ENCODE results near the gene CPEB1. TPM values are rescaled to one million over a fixed set of nuclear protein-coding genes. Genes with fewer than 3 reads are reported as not detected.

The CPEB1 gene
- total RNA-seq, 4 donors from 2014 or later = 0.97 to 5.2 (median 2.5) TPM

DNA sequence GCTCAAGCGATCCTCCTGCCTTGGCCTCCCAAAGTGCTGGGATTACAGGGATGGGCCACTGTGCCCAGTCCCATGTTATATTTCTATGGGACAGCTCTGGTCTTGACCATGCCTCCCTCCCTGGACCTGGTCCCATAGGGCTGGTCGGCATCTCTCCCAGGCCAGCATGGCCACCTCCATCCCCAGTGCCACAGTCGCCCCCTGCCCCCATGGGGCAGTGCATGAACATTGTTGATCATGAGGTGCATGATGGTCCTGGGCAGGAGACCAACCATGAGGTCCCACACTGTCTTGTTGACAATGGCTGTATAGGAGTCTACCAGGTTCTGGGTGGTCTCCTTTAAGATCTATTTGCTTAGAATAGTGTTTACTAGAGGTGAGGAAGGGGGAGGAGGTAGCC, 113.4 kb downstream of the CPEB1 start:
- Histone ChIP-seq H3K27ac (no peak overlapping the region), H3K4me1 (peaks cover 34% of the 10 kb centered on the region), H3K36me3 (peaks cover 59% of the 10 kb centered on the region), H3K4me3 (no peak overlapping the region), H3K9me3 (no peaks in the 10 kb centered on the region), H3K27me3 (no peaks in the 10 kb centered on the region)
- TF ChIP-seq POLR2A (IDR thresholded peaks at IDR 0.05) = no peak
- 100% methylated on average over 2 of the region's 3 CpGs for whole genome bisulfite sequencing
- DNase-seq (ENCODE audit: low spot score in 2 of 2) = no peak

DNA sequence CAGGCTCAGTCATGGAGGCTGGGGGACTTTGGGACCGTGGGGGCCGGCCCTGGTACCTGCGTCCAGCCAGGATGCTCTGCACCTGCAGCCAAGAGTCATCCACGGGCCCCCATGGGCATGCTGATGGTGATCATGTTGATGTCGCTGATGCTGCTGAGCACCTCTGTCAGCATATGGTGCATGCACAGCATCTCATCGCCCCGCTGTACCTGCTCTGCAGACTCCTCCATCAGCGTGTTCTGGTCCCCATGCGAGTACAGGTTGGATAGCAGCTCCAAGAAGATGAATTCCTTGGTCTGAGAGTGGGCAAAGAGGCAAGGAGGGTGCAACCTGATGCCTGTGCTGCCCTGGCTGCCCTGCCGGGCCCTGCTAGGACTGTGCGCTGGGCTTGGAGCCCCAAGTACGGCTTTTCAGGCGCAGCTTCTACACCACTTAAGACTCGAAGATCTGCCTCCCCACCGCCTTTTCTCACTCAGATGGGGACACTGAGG, 114.1 kb downstream of the CPEB1 start:
- Histone ChIP-seq H3K27ac (no peak overlapping the region), H3K4me1 (peaks cover 27% of the 10 kb centered on the region), H3K4me3 (no peak overlapping the region), H3K9me3 (no peaks in the 10 kb centered on the region), H3K27me3 (no peaks in the 10 kb centered on the region), H3K36me3 (peaks cover 51% of the 10 kb centered on the region)
- DNase-seq (ENCODE audit: low spot score in 2 of 2) = no peak
- 89% methylated on average over 13 of the region's 15 CpGs for WGBS
- no peak for TF ChIP-seq POLR2A (IDR thresholded peaks at IDR 0.05)
- TF ChIP-seq, protein P1, sequence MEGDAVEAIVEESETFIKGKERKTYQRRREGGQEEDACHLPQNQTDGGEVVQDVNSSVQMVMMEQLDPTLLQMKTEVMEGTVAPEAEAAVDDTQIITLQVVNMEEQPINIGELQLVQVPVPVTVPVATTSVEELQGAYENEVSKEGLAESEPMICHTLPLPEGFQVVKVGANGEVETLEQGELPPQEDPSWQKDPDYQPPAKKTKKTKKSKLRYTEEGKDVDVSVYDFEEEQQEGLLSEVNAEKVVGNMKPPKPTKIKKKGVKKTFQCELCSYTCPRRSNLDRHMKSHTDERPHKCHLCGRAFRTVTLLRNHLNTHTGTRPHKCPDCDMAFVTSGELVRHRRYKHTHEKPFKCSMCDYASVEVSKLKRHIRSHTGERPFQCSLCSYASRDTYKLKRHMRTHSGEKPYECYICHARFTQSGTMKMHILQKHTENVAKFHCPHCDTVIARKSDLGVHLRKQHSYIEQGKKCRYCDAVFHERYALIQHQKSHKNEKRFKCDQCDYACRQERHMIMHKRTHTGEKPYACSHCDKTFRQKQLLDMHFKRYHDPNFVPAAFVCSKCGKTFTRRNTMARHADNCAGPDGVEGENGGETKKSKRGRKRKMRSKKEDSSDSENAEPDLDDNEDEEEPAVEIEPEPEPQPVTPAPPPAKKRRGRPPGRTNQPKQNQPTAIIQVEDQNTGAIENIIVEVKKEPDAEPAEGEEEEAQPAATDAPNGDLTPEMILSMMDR (IDR thresholded peaks at IDR 0.05) = no peak
- TF ChIP-seq POLR2AphosphoS5 (IDR thresholded peaks at IDR 0.05) = no peak
- TF ChIP-seq EP300 (IDR thresholded peaks at IDR 0.05) = no peak

GRCh38 chr15:82532383-82532990, 114.7 kb downstream of the CPEB1 start:
- H3K27me3 ChIP-seq = no peaks in the 10 kb centered on the region
- peaks cover 21% of the 10 kb centered on the region for H3K4me1 ChIP-seq
- TF ChIP-seq EP300 (IDR thresholded peaks at IDR 0.05) = no peak
- TF ChIP-seq, protein P1 (IDR thresholded peaks at IDR 0.05) = no peak
- TF ChIP-seq POLR2A (IDR thresholded peaks at IDR 0.05) = no peak
- no peak for DNase-seq (ENCODE audit: low spot score in 2 of 2)
- no peak overlapping the region for H3K4me3 ChIP-seq
- no peaks in the 10 kb centered on the region for H3K9me3 ChIP-seq
- peaks cover 46% of the 10 kb centered on the region for H3K36me3 ChIP-seq
- WGBS = 88% methylated on average over 4 of the region's 9 CpGs
- H3K27ac ChIP-seq = no peak overlapping the region

- no peak for DNase-seq (ENCODE audit: low spot score in 2 of 2)
- TF ChIP-seq POLR2AphosphoS5 (IDR thresholded peaks at IDR 0.05) = no peak
- TF ChIP-seq, protein P1 (IDR thresholded peaks at IDR 0.05) = no peak
- no peak for TF ChIP-seq POLR2A (IDR thresholded peaks at IDR 0.05)
- no peak for TF ChIP-seq EP300 (IDR thresholded peaks at IDR 0.05)
- H3K9me3 ChIP-seq = no peaks in the 10 kb centered on the region
- H3K4me3 ChIP-seq = no peak overlapping the region
- WGBS = 80% methylated on average over 11 of the region's 11 CpGs
- peaks cover 38% of the 10 kb centered on the region for H3K36me3 ChIP-seq
- no peak overlapping the region for H3K27ac ChIP-seq
- H3K4me1 ChIP-seq = peaks cover 15% of the 10 kb centered on the region
- H3K27me3 ChIP-seq = no peaks in the 10 kb centered on the region
These were observed 115.4 kb downstream of the CPEB1 start for GRCh38 chr15:82531496-82532382.

DNA sequence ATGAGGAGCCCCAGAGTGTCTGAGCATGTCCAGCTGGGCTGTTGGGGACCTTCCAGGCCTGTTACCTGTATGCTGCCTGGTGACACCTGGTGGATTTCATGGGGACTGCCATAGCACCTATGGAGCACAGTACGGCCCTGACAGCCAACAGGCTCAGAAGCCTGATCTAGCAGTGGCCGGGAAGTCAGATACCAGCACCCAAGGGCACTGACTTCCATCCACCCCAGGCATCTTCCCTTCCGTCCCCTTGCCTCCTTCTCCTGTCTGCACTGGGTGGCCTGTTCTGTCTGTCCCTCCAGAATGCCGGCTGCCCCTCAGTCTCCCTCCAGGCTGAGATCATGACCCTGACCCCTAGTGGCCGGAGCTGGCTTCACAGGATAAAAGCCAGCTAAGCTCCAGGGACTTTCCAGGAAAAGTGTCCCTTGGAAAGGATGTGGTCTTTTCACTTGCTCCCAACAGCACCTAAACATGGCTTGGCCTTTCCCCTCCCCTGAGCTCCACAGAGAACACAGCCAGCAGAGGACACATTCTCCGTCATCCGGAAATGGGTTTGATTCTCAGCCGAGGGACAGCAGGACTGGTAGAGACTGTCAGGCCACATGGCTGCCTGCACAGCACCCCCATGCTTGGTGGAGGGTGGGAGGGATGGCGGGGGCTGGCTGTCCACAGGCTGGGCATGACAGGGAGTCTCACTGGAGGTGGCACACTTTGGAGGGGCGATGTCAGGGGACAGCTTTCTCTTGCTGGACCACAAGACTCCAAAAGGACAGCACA, 116.4 kb downstream of the CPEB1 start:
- H3K36me3 ChIP-seq = peaks cover 29% of the 10 kb centered on the region
- H3K27me3 ChIP-seq = no peaks in the 10 kb centered on the region
- 22% methylated on average over 9 of the region's 10 CpGs for WGBS
- H3K4me1 ChIP-seq = peaks cover 12% of the 10 kb centered on the region
- H3K9me3 ChIP-seq = no peaks in the 10 kb centered on the region
- no peak overlapping the region for H3K4me3 ChIP-seq
- TF ChIP-seq, protein P1 (IDR thresholded peaks at IDR 0.05) = peak; percentile 56 to 78
- no peak for TF ChIP-seq EP300 (IDR thresholded peaks at IDR 0.05)
- H3K27ac ChIP-seq = no peak overlapping the region
- no peak for DNase-seq (ENCODE audit: low spot score in 2 of 2)

Data from suprapubic skin (tissue), 4 donors.